Measurements from ENCODE around the gene SFMBT2. TPM values are rescaled to one million over a fixed set of nuclear protein-coding genes. Genes with fewer than 3 reads are reported as not detected.

SFMBT2 gene
- total RNA-seq, 4 donors from 2014 or later: 7.6 to 15.4 (median 10.8) TPM

DNA sequence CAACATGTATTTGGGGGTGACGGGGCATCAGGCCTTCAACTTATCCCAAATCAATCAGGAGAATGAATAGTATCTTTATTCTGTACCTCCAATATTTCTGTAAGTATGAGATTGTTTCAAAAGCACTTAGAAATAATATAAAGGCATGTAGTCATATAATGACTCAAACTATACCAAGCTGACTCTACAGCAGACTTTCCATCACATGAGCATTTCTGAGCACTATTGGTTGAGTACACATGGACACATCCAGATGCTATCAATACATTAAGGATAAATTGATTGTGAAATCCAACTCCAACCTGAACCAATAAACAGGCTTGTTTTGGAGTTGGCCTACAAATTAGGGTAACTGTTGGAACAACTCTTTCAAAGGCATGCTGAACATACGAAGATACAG, 229.4 kb downstream of the SFMBT2 start:
- Histone ChIP-seq H3K27ac (replicated peaks in 1 of 4) (no peak overlapping the region), H3K4me1 (no peaks in the 10 kb centered on the region), H3K4me3 (no peak overlapping the region), H3K36me3 (peaks cover 2 to 27% (median 12%) of the 10 kb centered on the region in 4 donors), H3K9me3 (no peaks in the 10 kb centered on the region), H3K27me3 (no peaks in the 10 kb centered on the region)
- intact Hi-C loops (cut with DNase I): no loop called here
- DNase-seq (ENCODE audit: extremely low spot score): no peak
- TF ChIP-seq POLR2AphosphoS5 (IDR thresholded peaks at IDR 0.05) (no peak), EP300 (IDR thresholded peaks at IDR 0.05) (no peak), POLR2A (IDR thresholded peaks at IDR 0.05; ENCODE audit: low read depth) (no peak)
- TF ChIP-seq, protein P1, sequence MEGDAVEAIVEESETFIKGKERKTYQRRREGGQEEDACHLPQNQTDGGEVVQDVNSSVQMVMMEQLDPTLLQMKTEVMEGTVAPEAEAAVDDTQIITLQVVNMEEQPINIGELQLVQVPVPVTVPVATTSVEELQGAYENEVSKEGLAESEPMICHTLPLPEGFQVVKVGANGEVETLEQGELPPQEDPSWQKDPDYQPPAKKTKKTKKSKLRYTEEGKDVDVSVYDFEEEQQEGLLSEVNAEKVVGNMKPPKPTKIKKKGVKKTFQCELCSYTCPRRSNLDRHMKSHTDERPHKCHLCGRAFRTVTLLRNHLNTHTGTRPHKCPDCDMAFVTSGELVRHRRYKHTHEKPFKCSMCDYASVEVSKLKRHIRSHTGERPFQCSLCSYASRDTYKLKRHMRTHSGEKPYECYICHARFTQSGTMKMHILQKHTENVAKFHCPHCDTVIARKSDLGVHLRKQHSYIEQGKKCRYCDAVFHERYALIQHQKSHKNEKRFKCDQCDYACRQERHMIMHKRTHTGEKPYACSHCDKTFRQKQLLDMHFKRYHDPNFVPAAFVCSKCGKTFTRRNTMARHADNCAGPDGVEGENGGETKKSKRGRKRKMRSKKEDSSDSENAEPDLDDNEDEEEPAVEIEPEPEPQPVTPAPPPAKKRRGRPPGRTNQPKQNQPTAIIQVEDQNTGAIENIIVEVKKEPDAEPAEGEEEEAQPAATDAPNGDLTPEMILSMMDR (IDR thresholded peaks at IDR 0.05): no peak
- 97% methylated on average over 2 of the region's 2 CpGs for WGBS

DNA sequence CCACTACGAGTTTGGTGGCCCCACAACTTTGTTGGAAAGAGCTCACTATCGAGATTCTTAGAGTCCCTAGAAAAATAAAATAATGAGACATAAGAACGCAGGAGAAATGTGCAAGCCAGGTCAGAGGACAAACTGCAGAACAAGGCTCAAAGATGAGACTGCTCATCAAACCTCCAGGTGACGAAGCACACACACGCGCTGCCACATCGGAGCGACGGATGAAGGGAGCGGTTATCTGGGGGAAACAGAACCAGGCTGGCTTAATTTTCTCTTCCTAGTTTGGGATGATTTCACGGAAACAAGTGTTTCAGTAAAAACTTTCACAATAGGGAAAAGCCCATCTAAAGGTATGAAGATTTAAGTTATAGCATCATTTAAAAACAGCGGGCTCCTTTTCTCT, 231.3 kb downstream of the SFMBT2 start:
- H3K9me3 ChIP-seq: no peaks in the 10 kb centered on the region
- no peaks in the 10 kb centered on the region for H3K27me3 ChIP-seq
- no peak overlapping the region for H3K27ac ChIP-seq (replicated peaks in 1 of 4)
- H3K4me1 ChIP-seq: no peaks in the 10 kb centered on the region
- DNase-seq (ENCODE audit: extremely low spot score): no peak
- H3K36me3 ChIP-seq: peaks cover 15 to 38% (median 24%) of the 10 kb centered on the region in 4 donors
- intact Hi-C loops (cut with DNase I): no loop called here
- no peak for TF ChIP-seq POLR2AphosphoS5 (IDR thresholded peaks at IDR 0.05)
- TF ChIP-seq, protein P1 (IDR thresholded peaks at IDR 0.05): no peak
- no peak for TF ChIP-seq POLR2A (IDR thresholded peaks at IDR 0.05; ENCODE audit: low read depth)
- no peak for TF ChIP-seq EP300 (IDR thresholded peaks at IDR 0.05)
- 87% methylated on average over 12 of the region's 12 CpGs for WGBS
- no peak overlapping the region for H3K4me3 ChIP-seq

DNA sequence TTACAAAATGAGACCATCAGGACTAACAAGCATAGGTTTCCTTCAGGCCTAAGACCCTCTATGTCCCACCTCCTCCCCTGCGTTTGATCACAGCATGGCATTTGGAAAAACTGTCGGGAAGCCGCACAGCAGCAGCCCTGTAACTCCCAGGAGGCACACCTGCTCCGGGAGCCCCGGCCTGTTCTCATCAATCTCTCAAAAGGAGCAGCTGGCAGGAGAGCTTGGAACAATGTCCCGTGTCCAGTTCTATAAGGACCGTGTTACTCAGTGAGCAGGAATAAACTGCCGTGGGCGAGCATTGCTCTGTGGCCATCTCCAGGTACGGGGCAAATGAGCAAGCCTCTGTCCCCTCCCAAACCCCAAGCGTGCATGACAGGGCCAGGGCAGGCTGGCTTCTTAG, 236.9 kb downstream of the SFMBT2 start:
- Histone ChIP-seq H3K9me3 (no peaks in the 10 kb centered on the region), H3K36me3 (peaks cover 44 to 86% (median 73%) of the 10 kb centered on the region in 4 donors), H3K27me3 (no peaks in the 10 kb centered on the region), H3K4me1 (peaks cover 0 to 5% (median 0%) of the 10 kb centered on the region in 4 donors), H3K27ac (replicated peaks in 1 of 4) (no peak overlapping the region), H3K4me3 (no peak overlapping the region)
- no peak for TF ChIP-seq POLR2A (IDR thresholded peaks at IDR 0.05; ENCODE audit: low read depth)
- TF ChIP-seq POLR2AphosphoS5 (IDR thresholded peaks at IDR 0.05): no peak
- TF ChIP-seq EP300 (IDR thresholded peaks at IDR 0.05): no peak
- TF ChIP-seq, protein P1 (IDR thresholded peaks at IDR 0.05): no peak
- 86% methylated on average over 9 of the region's 11 CpGs for WGBS
- intact Hi-C loops (cut with DNase I): no loop called here
- DNase-seq (ENCODE audit: extremely low spot score): no peak

DNA sequence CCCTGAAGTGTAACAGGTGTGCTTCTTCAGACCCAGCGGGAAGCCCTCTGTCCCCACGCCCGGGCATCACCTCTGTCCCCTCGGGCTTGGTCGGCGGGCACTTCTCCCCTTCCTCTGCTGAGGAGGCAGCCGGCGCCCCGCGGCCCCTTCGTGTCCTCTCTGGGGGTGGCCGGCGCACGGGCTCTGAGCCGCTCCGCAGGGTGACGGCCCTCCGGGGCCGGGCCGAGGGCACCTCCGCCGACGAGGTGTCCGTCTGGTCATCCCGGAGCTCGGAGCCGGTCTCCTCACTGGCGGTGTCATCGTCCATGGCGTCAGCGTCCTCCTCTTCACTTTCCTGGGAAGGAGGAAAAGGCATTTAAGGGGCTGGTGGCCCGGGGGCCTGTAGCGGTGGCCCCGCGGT, 239.0 kb downstream of the SFMBT2 start:
- 96% methylated on average over 35 of the region's 35 CpGs for WGBS
- intact Hi-C loops (cut with DNase I): no loop called here
- no peak overlapping the region for H3K27ac ChIP-seq (replicated peaks in 1 of 4)
- H3K36me3 ChIP-seq: peaks cover 44 to 88% (median 69%) of the 10 kb centered on the region in 4 donors
- DNase-seq (ENCODE audit: extremely low spot score): no peak
- no peak for TF ChIP-seq EP300 (IDR thresholded peaks at IDR 0.05)
- TF ChIP-seq POLR2AphosphoS5 (IDR thresholded peaks at IDR 0.05): no peak
- TF ChIP-seq, protein P1 (IDR thresholded peaks at IDR 0.05): no peak
- no peak for TF ChIP-seq POLR2A (IDR thresholded peaks at IDR 0.05; ENCODE audit: low read depth)
- H3K27me3 ChIP-seq: no peaks in the 10 kb centered on the region
- H3K4me3 ChIP-seq: no peak overlapping the region
- no peaks in the 10 kb centered on the region for H3K9me3 ChIP-seq
- H3K4me1 ChIP-seq: peaks cover 0 to 5% (median 0%) of the 10 kb centered on the region in 4 donors

Measured in esophagus muscularis mucosa (tissue), 4 donors.